Lung (tissue), 12 donors: ENCODE results near the gene RABL6. TPM values are rescaled to one million over a fixed set of nuclear protein-coding genes. Genes with fewer than 3 reads are reported as not detected.

ENCODE experiments used
- ATAC-seq: fragments of 200-7000 bp; cut with Tn5 transposase; one replicate; pipeline ENCODE4 v1.9.1; 2020; ENCODE audit warnings: moderate number of reproducible peaks; ENCODE audit not compliant: insufficient read depth, low FRiP score
- DNase-seq, 3 donors: peaks; one replicate each; pipeline ENCODE4 v3.0.0-alpha.2; 2013 to 2017
- H3K27ac ChIP-seq, 2 donors: one replicate each; pipeline ENCODE4 v1.5.1; 2013; ENCODE audit warnings: mild to moderate bottlenecking in 2 of 2, moderate library complexity in 2 of 2, control low read depth in 1 of 2, inconsistent platforms in 1 of 2, low read depth in 1 of 2, low read length in 1 of 2
- H3K27me3 ChIP-seq, 3 donors: one replicate each; pipeline ENCODE4 v1.5.1; 2013; ENCODE audit warnings: low read length in 2 of 3; ENCODE audit not compliant: control insufficient read depth in 3 of 3, insufficient read depth in 3 of 3
- H3K36me3 ChIP-seq, 4 donors: one replicate each; pipeline ENCODE4 v1.5.1; 2013; ENCODE audit warnings: low read length in 4 of 4, mild to moderate bottlenecking in 1 of 4, moderate library complexity in 1 of 4; ENCODE audit not compliant: control insufficient read depth in 4 of 4, insufficient read depth in 4 of 4
- H3K4me1 ChIP-seq, 5 donors: one replicate each; pipeline ENCODE4 v1.5.1; 2013; ENCODE audit warnings: low read length in 5 of 5, mild to moderate bottlenecking in 2 of 5, moderate library complexity in 1 of 5; ENCODE audit not compliant: control insufficient read depth in 5 of 5, insufficient read depth in 5 of 5
- H3K4me3 ChIP-seq: one replicate; pipeline ENCODE4 v1.5.1; 2013; ENCODE audit warnings: mild to moderate bottlenecking, control low read depth, moderate library complexity
- H3K9ac ChIP-seq, 2 donors: one replicate each; pipeline ENCODE4 v1.5.1; 2013; ENCODE audit warnings: low read length in 2 of 2, control low read depth in 1 of 2; ENCODE audit not compliant: insufficient read depth in 1 of 2
- H3K9me3 ChIP-seq, 4 donors: one replicate each; pipeline ENCODE4 v1.5.1; 2013; ENCODE audit warnings: low read length in 3 of 4, mild to moderate bottlenecking in 1 of 4, moderate library complexity in 1 of 4; ENCODE audit not compliant: control insufficient read depth in 4 of 4, insufficient read depth in 3 of 4
- WGBS, 2 donors: extraction: QIAGEN DNeasy Blood & Tissue Kit; methylation state at CpG; one replicate each; pipeline ENCODE4 v1.1.7; 2013; 5-methylcytosine and 5-hydroxymethylcytosine counted together
- polyA plus RNA-seq, 2 donors: library from polyadenylated mRNA; stranded (reverse); fragments of 200-250 nt; gene quantifications; one replicate each; pipeline ENCODE4 v1.2.1, GENCODE V29; 2013
- total RNA-seq, 2 donors: library from RNA; depleted of rRNA in 1 of 2; stranded (reverse); fragments of >200 nt in 1 of 2; gene quantifications; one replicate each; pipeline ENCODE4 v1.2.1, GENCODE V29; 2014 to 2021
- TF ChIP-seq, protein P1 (sequence below): IDR thresholded peaks from 2 replicates; pipeline ENCODE4 v1.5.1; 2012; ENCODE audit warnings: mild to moderate bottlenecking; ENCODE audit errors: control extremely low read depth, extremely low read depth
- donor health status: control.
- donor health status: control.
- donor health status: Bipolar disorder and iron deficiency.
- donor health status: healthy.
- donor health status: DM: yes; HTN: yes; CAD: no.

The RABL6 gene
- total and polyA plus RNA-seq, 4 donors = 36.4 to 87.8 (median 62.2) TPM

DNA sequence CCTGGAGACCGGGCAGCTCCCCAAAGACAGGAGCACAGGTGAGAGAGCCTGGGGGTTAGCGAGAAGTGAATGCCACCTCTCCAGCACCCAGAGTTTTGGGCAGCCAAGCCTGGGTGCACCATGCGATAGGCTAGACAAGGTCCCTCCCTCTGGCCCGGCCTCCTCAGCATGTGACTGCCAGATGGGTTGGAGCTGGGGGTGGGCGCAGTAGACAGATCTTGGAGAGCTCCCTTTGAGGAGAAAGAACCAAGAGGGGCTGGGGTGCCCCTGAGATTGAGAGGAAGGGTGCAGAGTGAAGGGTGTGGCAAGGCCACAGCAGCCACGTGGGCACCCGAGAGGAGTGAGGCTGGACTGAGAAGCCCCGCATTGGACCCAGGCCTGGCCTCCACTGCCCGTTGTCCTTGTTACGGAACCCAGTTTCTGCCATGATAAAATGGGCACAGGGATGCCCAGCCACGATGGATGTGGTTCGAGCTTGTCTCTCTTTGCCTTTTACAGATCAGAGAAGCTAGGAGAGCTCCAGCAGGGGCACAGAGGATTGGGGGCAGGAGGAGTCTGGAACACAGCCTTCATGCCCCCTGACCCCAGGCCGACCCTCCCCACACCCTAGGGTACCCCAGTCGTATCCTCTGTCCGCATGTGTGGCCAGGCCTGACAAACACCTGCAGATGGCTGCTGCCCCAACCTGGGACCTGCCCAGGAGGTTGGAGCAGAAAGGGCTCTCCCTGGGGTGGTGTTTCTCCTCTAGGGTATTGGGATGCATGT, 15.2 kb upstream of the RABL6 start:
- Histone ChIP-seq H3K4me3 (no peak overlapping the region), H3K4me1 (peaks cover 0 to 34% (median 7%) of the 10 kb centered on the region in 5 donors), H3K27ac (peak overlapping the region in 1 of 2 donors; percentile 95), H3K27me3 (no peaks in the 10 kb centered on the region), H3K9ac (no peak overlapping the region), H3K36me3 (peaks cover 0 to 9% (median 3%) of the 10 kb centered on the region in 4 donors), H3K9me3 (no peaks in the 10 kb centered on the region)
- 78 to 81% methylated on average over 15 of the region's 15 CpGs for WGBS, 2 donors
- TF ChIP-seq, protein P1, sequence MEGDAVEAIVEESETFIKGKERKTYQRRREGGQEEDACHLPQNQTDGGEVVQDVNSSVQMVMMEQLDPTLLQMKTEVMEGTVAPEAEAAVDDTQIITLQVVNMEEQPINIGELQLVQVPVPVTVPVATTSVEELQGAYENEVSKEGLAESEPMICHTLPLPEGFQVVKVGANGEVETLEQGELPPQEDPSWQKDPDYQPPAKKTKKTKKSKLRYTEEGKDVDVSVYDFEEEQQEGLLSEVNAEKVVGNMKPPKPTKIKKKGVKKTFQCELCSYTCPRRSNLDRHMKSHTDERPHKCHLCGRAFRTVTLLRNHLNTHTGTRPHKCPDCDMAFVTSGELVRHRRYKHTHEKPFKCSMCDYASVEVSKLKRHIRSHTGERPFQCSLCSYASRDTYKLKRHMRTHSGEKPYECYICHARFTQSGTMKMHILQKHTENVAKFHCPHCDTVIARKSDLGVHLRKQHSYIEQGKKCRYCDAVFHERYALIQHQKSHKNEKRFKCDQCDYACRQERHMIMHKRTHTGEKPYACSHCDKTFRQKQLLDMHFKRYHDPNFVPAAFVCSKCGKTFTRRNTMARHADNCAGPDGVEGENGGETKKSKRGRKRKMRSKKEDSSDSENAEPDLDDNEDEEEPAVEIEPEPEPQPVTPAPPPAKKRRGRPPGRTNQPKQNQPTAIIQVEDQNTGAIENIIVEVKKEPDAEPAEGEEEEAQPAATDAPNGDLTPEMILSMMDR = no peak
- ATAC-seq (no peak), DNase-seq (no peak)

DNA sequence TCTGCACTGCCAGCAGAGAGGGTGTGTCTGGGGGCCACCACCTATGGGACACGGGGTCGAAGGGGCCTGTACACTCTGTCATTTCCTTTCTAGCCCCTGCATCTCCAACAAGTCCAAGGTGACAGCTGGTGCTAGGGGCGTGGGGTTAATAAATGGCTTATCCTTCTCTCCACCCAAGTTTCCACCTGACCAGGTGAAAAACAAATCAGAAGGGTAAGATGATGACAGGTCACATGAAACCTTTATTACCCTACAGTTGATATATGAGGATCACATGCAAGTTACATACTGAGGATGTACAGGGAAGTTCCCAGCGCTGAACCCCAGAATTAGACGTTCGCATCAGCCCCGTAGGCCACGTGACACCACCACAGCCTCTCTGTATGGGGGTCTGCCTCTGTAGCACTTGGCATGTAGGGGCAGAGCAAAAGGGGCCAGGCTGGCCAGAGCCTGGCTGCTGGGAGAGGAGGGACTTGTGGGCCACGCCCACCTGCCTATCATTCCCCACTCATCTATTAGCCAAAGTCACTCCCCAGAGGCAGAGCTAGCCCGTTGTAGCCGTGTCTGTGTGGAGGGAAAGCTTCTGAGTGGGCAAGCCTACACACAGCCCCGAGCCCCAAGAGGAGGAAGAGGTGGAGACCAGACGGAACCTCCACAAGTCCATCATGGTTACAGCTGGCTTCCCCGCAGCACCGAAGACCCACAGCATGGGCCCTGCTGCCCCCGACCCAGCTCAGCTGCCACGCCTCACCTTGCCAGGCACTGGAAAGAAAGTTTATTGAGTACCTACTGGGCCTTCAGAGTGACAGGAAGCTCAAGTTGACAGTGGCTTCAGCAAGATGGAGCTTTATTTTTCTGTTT, 14.4 kb upstream of the RABL6 start:
- Histone ChIP-seq H3K9me3 (no peaks in the 10 kb centered on the region), H3K9ac (no peak overlapping the region), H3K27me3 (no peaks in the 10 kb centered on the region), H3K4me1 (peaks cover 0 to 31% (median 7%) of the 10 kb centered on the region in 5 donors), H3K4me3 (no peak overlapping the region), H3K36me3 (peaks cover 0 to 9% (median 3%) of the 10 kb centered on the region in 4 donors), H3K27ac (no peak overlapping the region)
- DNase-seq = no peak
- TF ChIP-seq, protein P1 = no peak
- ATAC-seq = no peak
- WGBS, 2 donors = 84 to 85% methylated on average over 17 of the region's 17 CpGs

DNA sequence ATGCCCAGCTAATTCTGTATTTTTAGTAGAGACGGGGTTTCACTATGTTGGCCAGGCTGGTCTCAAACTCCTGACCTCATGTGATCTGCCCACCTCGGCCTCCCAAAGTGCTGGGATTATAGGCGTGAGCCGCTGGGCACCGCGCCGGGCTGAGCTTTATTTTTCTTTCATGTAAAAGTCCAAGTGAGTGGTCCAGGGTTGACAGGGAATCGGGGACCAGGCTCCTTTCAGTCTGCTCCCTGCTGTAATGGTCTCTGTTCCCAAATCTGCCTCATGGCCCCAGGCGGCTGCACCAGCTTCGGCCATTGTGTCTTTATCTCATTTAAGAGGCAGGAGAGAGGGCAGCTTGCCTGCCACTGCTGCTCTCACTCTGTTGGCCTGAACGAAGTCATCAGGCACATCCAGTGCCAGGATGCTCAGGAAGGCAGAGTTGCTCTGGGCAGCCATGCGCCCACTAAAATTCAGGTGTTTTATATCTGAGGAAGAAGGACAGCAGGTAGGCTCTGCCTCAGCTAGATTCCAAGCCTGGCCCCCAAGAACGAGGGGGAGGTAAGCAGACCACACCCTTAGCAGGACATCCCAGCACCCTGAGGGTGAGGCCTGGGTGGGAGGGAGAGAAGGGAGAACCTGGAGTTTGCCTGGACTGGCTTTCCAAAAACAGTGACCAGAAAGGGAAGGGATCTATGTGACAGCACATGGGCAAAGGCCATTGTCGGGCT, 13.3 kb upstream of the RABL6 start:
- Histone ChIP-seq H3K4me1 (peaks cover 0 to 39% (median 8%) of the 10 kb centered on the region in 5 donors), H3K27ac (no peak overlapping the region)
- no peak for ATAC-seq

More for the DNA sequence above, 13.3 kb upstream of the RABL6 start:
- Histone ChIP-seq H3K27me3 (peaks cover 0 to 6% (median 2%) of the 10 kb centered on the region in 3 donors), H3K36me3 (peaks cover 0 to 9% (median 3%) of the 10 kb centered on the region in 4 donors), H3K9me3 (no peaks in the 10 kb centered on the region), H3K4me3 (no peak overlapping the region), H3K9ac (no peak overlapping the region)
- DNase-seq = no peak
- 90 to 92% methylated on average over 14 of the region's 14 CpGs for WGBS, 2 donors
- TF ChIP-seq, protein P1 = no peak
